A549 (cell line): ENCODE data around the gene RLN3. TPM values are rescaled to one million over a fixed set of nuclear protein-coding genes. Genes with fewer than 3 reads are reported as not detected.

Experiments used
- ATAC-seq, 2 experiments: fragments of 200-7000 bp in 1 of 2; fragments of >200 bp in 1 of 2; cut with Nextera tagmentation in 1 of 2; cut with Tn5 transposase in 1 of 2; 3 replicates each; pipeline versions ENCODE4 v1.8.0 to v1.9.1; 2018 to 2020; ENCODE audit warnings: mild to moderate bottlenecking in 1 of 2, moderate library complexity in 1 of 2
- CTCF ChIA-PET: fragments of 300-600 bp; sonication (Branson Sonifier 250); formaldehyde crosslinking; extraction: SDS; loops from one replicate; lab custom pipeline; 2021; ENCODE audit warnings: antibody characterized with exemption, inconsistent platforms; lab: Yijun Ruan, JAX
- POLR2A ChIA-PET: fragments of 350-600 bp; formaldehyde crosslinking; extraction: SDS; loops from one replicate; lab custom pipeline; 2021; ENCODE audit warnings: antibody characterized with exemption, inconsistent platforms; lab: Yijun Ruan, JAX
- DNase-seq, 2 experiments: peaks; one replicate each; pipeline versions ENCODE4 v3.0.0 to v3.0.0-alpha.2; 2011 to 2016; ENCODE audit warnings: low read depth in 1 of 2, low spot score in 1 of 2
- FAIRE-seq: peaks from 2 replicates; lab custom pipeline; 2011; peaks lifted over from hg19 to GRCh38; lab: Jason Lieb, UNC
- H3K27ac ChIP-seq, 2 experiments: fragments of >200 bp; sonication (Bioruptor Twin); formaldehyde crosslinking; 3 replicates each; pipeline ENCODE4 v1.5.1; 2016 to 2017
- H3K4me1 ChIP-seq: fragments of >200 bp; sonication (Bioruptor Twin); formaldehyde crosslinking; 3 replicates; pipeline ENCODE4 v1.6.1; 2016
- H3K4me2 ChIP-seq: fragments of >200 bp; sonication (Bioruptor Twin); formaldehyde crosslinking; 3 replicates; pipeline ENCODE4 v1.6.1; 2016
- H3K4me3 ChIP-seq: fragments of >200 bp; sonication (Bioruptor Twin); formaldehyde crosslinking; 3 replicates; pipeline ENCODE4 v1.5.1; 2016
- H3K9me3 ChIP-seq: fragments of >200 bp; sonication (Bioruptor Twin); formaldehyde crosslinking; 3 replicates; pipeline ENCODE4 v1.6.1; 2016
- ATOH8 ChIP-seq: fragments of 250-450 bp; sonication (Bioruptor Pico); IDR thresholded peaks from 2 replicates; pipeline ENCODE4 v1.5.0; 2020; ENCODE audit warnings: low read depth, mild to moderate bottlenecking, moderate library complexity
- BHLHE40 ChIP-seq: IDR thresholded peaks from 2 replicates; pipeline ENCODE4 v1.6.1; 2012; ENCODE audit warnings: low read depth, low read length, inconsistent platforms
- CBX2 ChIP-seq: fragments of 200-600 bp; sonication (generic); IDR thresholded peaks from 2 replicates; pipeline ENCODE4 v1.6.1; 2016; ENCODE audit warnings: low read depth, mild to moderate bottlenecking, borderline replicate concordance
- CBX8 ChIP-seq: fragments of 200-600 bp; sonication (generic); IDR thresholded peaks from 2 replicates; pipeline ENCODE4 v1.6.1; 2016
- CHD2 ChIP-seq: fragments of 150-350 bp; IDR thresholded peaks from 2 replicates; pipeline ENCODE4 v1.6.1; 2014; ENCODE audit warnings: low read length; ENCODE audit not compliant: partially characterized antibody
- CHD4 ChIP-seq: fragments of 200-600 bp; sonication (generic); IDR thresholded peaks from 2 replicates; pipeline ENCODE4 v1.6.1; 2016; ENCODE audit warnings: antibody characterized with exemption, mild to moderate bottlenecking, borderline replicate concordance
- EHF ChIP-seq: fragments of 250-450 bp; sonication (Bioruptor Pico); IDR thresholded peaks from 2 replicates; pipeline ENCODE4 v1.5.0; 2020; ENCODE audit warnings: mild to moderate bottlenecking
- EP300 ChIP-seq, 2 experiments: fragments of >200 bp; sonication (Bioruptor Twin); formaldehyde crosslinking; IDR thresholded peaks; 2 replicates in 1 of 2; 3 replicates in 1 of 2; pipeline ENCODE4 v1.6.1; 2016 to 2017
- ESRRA ChIP-seq: fragments of 150-350 bp; IDR thresholded peaks from 2 replicates; pipeline ENCODE4 v1.6.1; 2014; ENCODE audit warnings: mild to moderate bottlenecking, low read length, borderline replicate concordance
- FOSL2 ChIP-seq, 2 experiments: fragments of 450-650 bp in 1 of 2; fragments of >200 bp in 1 of 2; sonication (Bioruptor Twin) in 1 of 2; formaldehyde crosslinking; IDR thresholded peaks; 2 replicates each; pipeline versions ENCODE4 v1.5.0 to v1.6.1; 2016 to 2020; ENCODE audit warnings: mild to moderate bottlenecking in 1 of 2, moderate library complexity in 1 of 2
- HES2 ChIP-seq: fragments of >200 bp; sonication (Bioruptor Twin); formaldehyde crosslinking; IDR thresholded peaks from 2 replicates; pipeline ENCODE4 v1.6.1; 2016
- HOXA7 ChIP-seq: fragments of 250-450 bp; sonication (Bioruptor Pico); IDR thresholded peaks from 2 replicates; pipeline ENCODE4 v1.5.0; 2020; ENCODE audit warnings: mild to moderate bottlenecking, moderate library complexity
- HOXB13 ChIP-seq: fragments of 250-450 bp; sonication (Bioruptor Pico); IDR thresholded peaks from 2 replicates; pipeline ENCODE4 v1.5.0; 2020; ENCODE audit warnings: low read depth, mild to moderate bottlenecking, moderate library complexity
- HOXB5 ChIP-seq: fragments of 250-450 bp; sonication (Bioruptor Pico); IDR thresholded peaks from 2 replicates; pipeline ENCODE4 v1.5.0; 2020; ENCODE audit warnings: mild to moderate bottlenecking, moderate library complexity
- JUN ChIP-seq, 2 experiments: fragments of >200 bp; sonication (Bioruptor Twin); formaldehyde crosslinking; IDR thresholded peaks; 2 replicates in 1 of 2; 3 replicates in 1 of 2; pipeline ENCODE4 v1.6.1; 2016 to 2017
- NPAS2 ChIP-seq: fragments of 250-450 bp; sonication (Bioruptor Pico); IDR thresholded peaks from 2 replicates; pipeline ENCODE4 v1.8.0; 2022; ENCODE audit warnings: mild to moderate bottlenecking, moderate library complexity, borderline replicate concordance
- NR3C1 ChIP-seq: fragments of >200 bp; sonication (Bioruptor Twin); formaldehyde crosslinking; IDR thresholded peaks from 3 replicates; pipeline ENCODE4 v1.6.1; 2017
- PHF8 ChIP-seq: fragments of 200-600 bp; sonication (generic); IDR thresholded peaks from 2 replicates; pipeline ENCODE4 v1.6.1; 2016; ENCODE audit warnings: low read depth, mild to moderate bottlenecking, antibody characterized with exemption, moderate library complexity, borderline replicate concordance
- RAD21 ChIP-seq, 2 experiments: fragments of >200 bp in 1 of 2; sonication (Bioruptor Twin) in 1 of 2; formaldehyde crosslinking in 1 of 2; IDR thresholded peaks in 1 of 2; conservative IDR thresholded peaks in 1 of 2; 2 replicates in 1 of 2; 3 replicates in 1 of 2; pipeline ENCODE4 v1.6.1; 2012 to 2018; ENCODE audit warnings: inconsistent platforms in 1 of 2
- RARB ChIP-seq: fragments of 250-450 bp; sonication (Bioruptor Pico); IDR thresholded peaks from 2 replicates; pipeline ENCODE4 v1.8.0; 2021; ENCODE audit warnings: mild to moderate bottlenecking, moderate library complexity
- RCOR1 ChIP-seq: fragments of 150-350 bp; IDR thresholded peaks from 2 replicates; pipeline ENCODE4 v1.6.1; 2014; ENCODE audit warnings: antibody characterized with exemption, low read length, low read depth
- RFX5 ChIP-seq: fragments of 450-650 bp; IDR thresholded peaks from 2 replicates; pipeline ENCODE4 v1.7.1; 2014; ENCODE audit warnings: antibody characterized with exemption, mild to moderate bottlenecking, moderate library complexity
- RNF2 ChIP-seq: fragments of 200-600 bp; sonication (generic); IDR thresholded peaks from 2 replicates; pipeline ENCODE4 v1.6.1; 2016; ENCODE audit warnings: low read depth, mild to moderate bottlenecking, antibody characterized with exemption, moderate library complexity, borderline replicate concordance
- SMC3 ChIP-seq: fragments of >200 bp; sonication (Bioruptor Twin); formaldehyde crosslinking; IDR thresholded peaks from 3 replicates; pipeline ENCODE4 v1.6.1; 2018; ENCODE audit warnings: inconsistent platforms
- TP53 ChIP-seq: fragments of 250-450 bp; sonication (Bioruptor Pico); IDR thresholded peaks from 2 replicates; pipeline ENCODE4 v1.5.0; 2021; ENCODE audit warnings: mild to moderate bottlenecking, moderate library complexity
- ZNF302 ChIP-seq: fragments of 250-450 bp; sonication (Bioruptor Pico); IDR thresholded peaks from 2 replicates; pipeline ENCODE4 v1.9.0; 2021; ENCODE audit warnings: inconsistent platforms, mild to moderate bottlenecking, moderate library complexity
- ZSCAN20 ChIP-seq: fragments of 250-450 bp; sonication (Bioruptor Pico); IDR thresholded peaks from 2 replicates; pipeline ENCODE4 v1.8.0; 2022; ENCODE audit warnings: mild to moderate bottlenecking, moderate library complexity
- WGBS: methylation state at CpG from one replicate; pipeline ENCODE4 v1.1.6; 2017; ENCODE audit errors: missing lambda C conversion rate; 5-methylcytosine and 5-hydroxymethylcytosine counted together
- polyA plus RNA-seq, 4 experiments: library from polyadenylated mRNA; depleted of rRNA in 3 of 4; stranded (reverse); fragments of >200 nt; fragmentation: RNase III in 1 of 4; extraction: RNeasy Plus Mini Kit Qiagen cat#74134 plus additional on column Dnase treatment in 1 of 4; gene quantifications; 2 replicates in 3 of 4; 3 replicates in 1 of 4; pipeline ENCODE4 v1.2.3, GENCODE V29; 2011 to 2017
- TF ChIP-seq, protein P1 (sequence below): fragments of 150-350 bp; IDR thresholded peaks from 2 replicates; pipeline ENCODE4 v1.6.1; 2014; ENCODE audit warnings: low read depth, mild to moderate bottlenecking, low read length
- TF ChIP-seq, protein P2 (sequence below): IDR thresholded peaks from 2 replicates; pipeline ENCODE4 v1.6.1; 2012
- TF ChIP-seq, protein P3 (sequence below): fragments of 450-650 bp; IDR thresholded peaks from 2 replicates; pipeline ENCODE4 v1.6.1; 2014; ENCODE audit warnings: antibody characterized with exemption
- TF ChIP-seq, protein P4 (sequence below): IDR thresholded peaks from 2 replicates; pipeline ENCODE4 v1.6.1; 2012; ENCODE audit warnings: low read depth, borderline replicate concordance

The RLN3 gene
- polyA plus RNA-seq, 2 of the 4 experiments (the other 2 are of a cell fraction): not detected

- TF ChIP-seq NPAS2 (CRISPR knock-in tag): no peak
- no peak for TF ChIP-seq ATOH8 (CRISPR knock-in tag)
- TF ChIP-seq CHD4: no peak
- TF ChIP-seq EHF (CRISPR knock-in tag): no peak
- TF ChIP-seq HOXB5 (CRISPR knock-in tag): no peak
- no peak for TF ChIP-seq HOXA7
- no peak for TF ChIP-seq RFX5
- TF ChIP-seq ESRRA: 0 out of 2 replicates have a peak, but pooled peaks have one; percentile 27
- TF ChIP-seq HES2: no peak
- TF ChIP-seq EP300 (IDR thresholded peaks at IDR 0.05): no peak
- TF ChIP-seq, protein P1, sequence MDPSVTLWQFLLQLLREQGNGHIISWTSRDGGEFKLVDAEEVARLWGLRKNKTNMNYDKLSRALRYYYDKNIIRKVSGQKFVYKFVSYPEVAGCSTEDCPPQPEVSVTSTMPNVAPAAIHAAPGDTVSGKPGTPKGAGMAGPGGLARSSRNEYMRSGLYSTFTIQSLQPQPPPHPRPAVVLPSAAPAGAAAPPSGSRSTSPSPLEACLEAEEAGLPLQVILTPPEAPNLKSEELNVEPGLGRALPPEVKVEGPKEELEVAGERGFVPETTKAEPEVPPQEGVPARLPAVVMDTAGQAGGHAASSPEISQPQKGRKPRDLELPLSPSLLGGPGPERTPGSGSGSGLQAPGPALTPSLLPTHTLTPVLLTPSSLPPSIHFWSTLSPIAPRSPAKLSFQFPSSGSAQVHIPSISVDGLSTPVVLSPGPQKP: no peak
- no peak for TF ChIP-seq ZNF302 (CRISPR knock-in tag)
- TF ChIP-seq CBX8: no peak
- no peak for TF ChIP-seq RNF2
- TF ChIP-seq RAD21 (conservative IDR thresholded peaks at IDR 0.05 in 1 of 2, IDR thresholded peaks at IDR 0.05 in 1 of 2): no peak
- TF ChIP-seq CBX2: no peak
- TF ChIP-seq, protein P2, sequence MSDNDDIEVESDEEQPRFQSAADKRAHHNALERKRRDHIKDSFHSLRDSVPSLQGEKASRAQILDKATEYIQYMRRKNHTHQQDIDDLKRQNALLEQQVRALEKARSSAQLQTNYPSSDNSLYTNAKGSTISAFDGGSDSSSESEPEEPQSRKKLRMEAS: peak; percentile 42; the same call in 1 of the 2 replicates
- no peak for TF ChIP-seq FOSL2 (IDR thresholded peaks at IDR 0.05)
- TF ChIP-seq FOSL2 (CRISPR knock-in tag; IDR thresholded peaks at IDR 0.05): peak; percentile 89
- TF ChIP-seq BHLHE40: no peak
- no peak for TF ChIP-seq HOXB13 (CRISPR knock-in tag)
- TF ChIP-seq TP53 (CRISPR knock-in tag): no peak
- peak in 1 of 2 experiments; percentile 64; a peak in 2 of 5 replicates for TF ChIP-seq JUN (IDR thresholded peaks at IDR 0.05)
- peak; percentile 83 for TF ChIP-seq PHF8
- TF ChIP-seq RCOR1: no peak
Observed at GRCh38 chr19:14006766-14007562, 21.0 kb upstream of the RLN3 start (continued).

DNA sequence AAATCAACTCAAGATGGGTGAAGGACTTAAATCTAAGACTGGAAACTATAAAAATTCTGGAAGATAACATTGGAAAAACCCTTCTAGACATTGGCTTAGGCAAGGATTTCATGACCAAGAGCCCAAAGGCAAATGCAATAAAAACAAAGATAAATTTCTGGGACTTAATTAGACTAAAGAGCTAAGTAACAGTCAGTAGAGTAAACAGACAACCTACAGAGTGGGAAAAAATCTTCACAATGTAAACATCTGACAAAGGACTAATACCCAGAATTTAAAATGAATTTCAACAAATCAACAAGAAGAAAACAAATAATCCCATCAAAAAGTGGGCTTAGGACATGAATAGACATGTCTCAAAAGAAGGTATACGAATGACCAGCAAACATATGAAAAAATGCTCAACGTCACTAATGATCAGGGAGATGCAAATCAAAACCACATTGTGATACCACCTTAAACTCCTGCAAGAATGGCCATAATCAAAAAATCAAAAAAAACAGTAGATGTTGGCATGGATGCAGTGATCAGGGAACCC is 15.5 kb upstream of the RLN3 start:
- no peaks in the 10 kb centered on the region for H3K4me1 ChIP-seq
- FAIRE-seq (no peak), ATAC-seq (no peak), DNase-seq (no peak)
- CTCF ChIA-PET: no interaction called here
- POLR2A ChIA-PET: no interaction called here
- H3K9me3 ChIP-seq: no peaks in the 10 kb centered on the region
- no peak overlapping the region for H3K4me2 ChIP-seq
- whole genome bisulfite sequencing: 60% methylated on average over 2 of the region's 2 CpGs
- no peak overlapping the region for H3K4me3 ChIP-seq
- no peak overlapping the region for H3K27ac ChIP-seq
- TF ChIP-seq NR3C1: no peak
- TF ChIP-seq, protein P1: no peak
- TF ChIP-seq, protein P3, sequence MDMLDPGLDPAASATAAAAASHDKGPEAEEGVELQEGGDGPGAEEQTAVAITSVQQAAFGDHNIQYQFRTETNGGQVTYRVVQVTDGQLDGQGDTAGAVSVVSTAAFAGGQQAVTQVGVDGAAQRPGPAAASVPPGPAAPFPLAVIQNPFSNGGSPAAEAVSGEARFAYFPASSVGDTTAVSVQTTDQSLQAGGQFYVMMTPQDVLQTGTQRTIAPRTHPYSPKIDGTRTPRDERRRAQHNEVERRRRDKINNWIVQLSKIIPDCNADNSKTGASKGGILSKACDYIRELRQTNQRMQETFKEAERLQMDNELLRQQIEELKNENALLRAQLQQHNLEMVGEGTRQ: no peak
- TF ChIP-seq HES2: no peak
- TF ChIP-seq EHF (CRISPR knock-in tag): no peak
- TF ChIP-seq RFX5: no peak
- no peak for TF ChIP-seq SMC3
- TF ChIP-seq CHD2: no peak
- TF ChIP-seq, protein P4, sequence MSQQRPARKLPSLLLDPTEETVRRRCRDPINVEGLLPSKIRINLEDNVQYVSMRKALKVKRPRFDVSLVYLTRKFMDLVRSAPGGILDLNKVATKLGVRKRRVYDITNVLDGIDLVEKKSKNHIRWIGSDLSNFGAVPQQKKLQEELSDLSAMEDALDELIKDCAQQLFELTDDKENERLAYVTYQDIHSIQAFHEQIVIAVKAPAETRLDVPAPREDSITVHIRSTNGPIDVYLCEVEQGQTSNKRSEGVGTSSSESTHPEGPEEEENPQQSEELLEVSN: no peak
- no peak for TF ChIP-seq RARB (CRISPR knock-in tag)
- no peak for TF ChIP-seq FOSL2 (IDR thresholded peaks at IDR 0.05)
- TF ChIP-seq FOSL2 (CRISPR knock-in tag; IDR thresholded peaks at IDR 0.05): no peak
- no peak for TF ChIP-seq EP300 (IDR thresholded peaks at IDR 0.05)
- TF ChIP-seq ZSCAN20 (CRISPR knock-in tag): no peak
